ENCODE results near the gene CHCHD3. TPM values are rescaled to one million over a fixed set of nuclear protein-coding genes. Genes with fewer than 3 reads are reported as not detected.
A peak's percentile ranks its signal among the peaks of the same experiment; 100 is the strongest.
"Not testable (repeated sequence)": the region's sequence is repeated elsewhere in the genome, so short reads cannot be mapped to it uniquely, and the experiment has no call there.

Gene CHCHD3
- total RNA-seq, 1 experiment from 2014 or later, result 192 TPM

DNA sequence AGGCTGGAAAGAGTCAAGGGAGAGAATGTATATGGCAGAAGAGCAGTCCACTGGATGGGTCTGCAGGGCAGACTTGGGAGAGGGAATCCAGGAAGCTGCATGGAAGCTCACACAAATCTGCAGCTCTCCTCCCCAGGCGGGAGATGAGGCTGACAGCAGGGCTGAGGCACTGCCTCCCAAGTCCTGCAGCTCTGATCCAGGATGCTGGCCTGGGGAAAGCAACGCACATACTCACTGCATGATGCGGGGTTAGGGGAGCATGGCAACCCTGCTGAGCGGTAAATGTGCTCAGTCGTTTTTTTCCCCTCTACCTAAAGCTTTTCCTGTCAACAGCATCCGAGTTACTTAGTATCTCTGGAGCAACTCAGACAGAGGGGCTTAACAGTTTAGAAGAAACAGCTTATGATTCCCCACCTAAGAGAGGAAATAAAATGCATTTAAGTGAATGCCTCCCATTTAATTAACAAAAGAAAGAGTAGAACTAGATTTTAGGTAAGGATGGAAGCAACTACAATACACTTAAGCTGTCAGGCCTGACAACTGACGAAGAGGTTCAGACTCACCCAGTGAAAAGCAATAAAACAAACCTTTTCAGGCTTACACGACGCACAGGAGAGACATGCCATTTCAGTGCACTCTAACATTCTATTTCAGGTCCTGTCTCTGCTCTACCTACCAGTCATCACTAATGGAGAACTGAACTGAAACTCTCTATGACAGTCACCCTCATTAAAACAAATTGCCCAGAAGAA, 37.0 kb downstream of the CHCHD3 start:
- Histone ChIP-seq H3K36me3 (peaks cover 4% of the 10 kb centered on the region), H3K9me3 (replicated peaks) (no peaks in the 10 kb centered on the region), H3K4me1 (no peaks in the 10 kb centered on the region), H3K27ac (no peak overlapping the region), H3K4me3 (no peak overlapping the region), H3K27me3 (no peaks in the 10 kb centered on the region)
- DNase-seq, result no peak

GRCh38 chr7:133040674-133041073, 41.2 kb downstream of the CHCHD3 start:
- Histone ChIP-seq H3K4me1 (no peaks in the 10 kb centered on the region), H3K4me3 (no peak overlapping the region), H3K9me3 (replicated peaks) (no peaks in the 10 kb centered on the region; the same call in 1 of the 2 replicates), H3K27me3 (no peaks in the 10 kb centered on the region), H3K27ac (no peak overlapping the region), H3K36me3 (0 out of 2 replicates have a peak, but pooled peaks cover 2% of the 10 kb centered on the region)
- no peak for DNase-seq

GRCh38 chr7:133040178-133040577, 41.7 kb downstream of the CHCHD3 start:
- Histone ChIP-seq H3K4me1 (no peaks in the 10 kb centered on the region), H3K27me3 (no peaks in the 10 kb centered on the region), H3K4me3 (no peak overlapping the region), H3K36me3 (0 out of 2 replicates have a peak, but pooled peaks cover 2% of the 10 kb centered on the region), H3K9me3 (replicated peaks) (no peaks in the 10 kb centered on the region; the same call in 1 of the 2 replicates), H3K27ac (no peak overlapping the region)
- DNase-seq, result no peak

GRCh38 chr7:133039614-133040013, 42.3 kb downstream of the CHCHD3 start:
- no peak for DNase-seq
- no peak overlapping the region for H3K4me3 ChIP-seq

GRCh38 chr7:133036289-133036688, 45.6 kb downstream of the CHCHD3 start:
- Histone ChIP-seq H3K9me3 (replicated peaks) (no peaks in the 10 kb centered on the region; the same call in 1 of the 2 replicates), H3K4me3 (no peak overlapping the region), H3K4me1 (no peaks in the 10 kb centered on the region), H3K27ac (no peak overlapping the region), H3K27me3 (no peaks in the 10 kb centered on the region), H3K36me3 (peaks cover 11% of the 10 kb centered on the region)
- DNase-seq, result no peak

More at GRCh38 chr7:133039614-133040013, 42.3 kb downstream of the CHCHD3 start:
- H3K36me3 ChIP-seq, result 0 out of 2 replicates have a peak, but pooled peaks cover 2% of the 10 kb centered on the region
- no peaks in the 10 kb centered on the region for H3K27me3 ChIP-seq
- H3K4me1 ChIP-seq, result no peaks in the 10 kb centered on the region
- no peak overlapping the region for H3K27ac ChIP-seq
- no peaks in the 10 kb centered on the region; the same call in 1 of the 2 replicates for H3K9me3 ChIP-seq (replicated peaks)

DNA sequence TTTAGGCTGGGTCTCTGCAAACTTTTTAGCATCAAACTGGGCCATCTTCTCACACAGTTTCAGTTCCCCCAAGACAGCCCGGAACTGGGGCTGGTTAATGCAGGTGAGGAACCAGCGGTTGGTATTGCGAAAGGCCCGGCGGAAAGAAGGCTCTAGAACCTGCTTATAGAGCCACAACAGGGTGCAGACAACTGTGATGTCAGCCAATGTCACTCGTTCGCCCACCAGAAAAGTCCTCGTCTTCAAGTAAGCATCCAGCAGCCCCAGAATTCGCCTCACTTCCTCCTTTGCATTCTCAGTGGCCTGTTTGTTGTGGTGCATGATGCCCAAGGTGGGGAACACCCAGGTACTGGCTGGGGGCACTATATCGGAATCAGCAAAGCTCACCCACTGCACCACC, 46.6 kb downstream of the CHCHD3 start:
- not testable (repeated sequence) for H3K4me3 ChIP-seq; H3K4me1 ChIP-seq; H3K9me3 ChIP-seq (replicated peaks); DNase-seq; H3K27me3 ChIP-seq; H3K27ac ChIP-seq
- H3K36me3 ChIP-seq, result peaks cover 11% of the 10 kb centered on the region

- no peak for DNase-seq
- peaks cover 5% of the 10 kb centered on the region; the same call in 1 of the 2 replicates for H3K9me3 ChIP-seq (replicated peaks)
- no peaks in the 10 kb centered on the region for H3K4me1 ChIP-seq
- peaks cover 9% of the 10 kb centered on the region for H3K36me3 ChIP-seq
- H3K4me3 ChIP-seq, result no peak overlapping the region
- H3K27ac ChIP-seq, result no peak overlapping the region
- no peaks in the 10 kb centered on the region for H3K27me3 ChIP-seq
These were observed 51.5 kb downstream of the CHCHD3 start for GRCh38 chr7:133030346-133030745.

- no peaks in the 10 kb centered on the region for H3K27me3 ChIP-seq
- peaks cover 5% of the 10 kb centered on the region; the same call in 1 of the 2 replicates for H3K9me3 ChIP-seq (replicated peaks)
- no peaks in the 10 kb centered on the region for H3K4me1 ChIP-seq
- peaks cover 9% of the 10 kb centered on the region for H3K36me3 ChIP-seq
- H3K4me3 ChIP-seq, result no peak overlapping the region
- DNase-seq, result no peak
- no peak overlapping the region for H3K27ac ChIP-seq
These were observed 52.4 kb downstream of the CHCHD3 start for GRCh38 chr7:133029463-133029862.

- H3K4me3 ChIP-seq, result no peak overlapping the region
- H3K4me1 ChIP-seq, result no peaks in the 10 kb centered on the region
- peaks cover 5% of the 10 kb centered on the region; the same call in 1 of the 2 replicates for H3K9me3 ChIP-seq (replicated peaks)
- peaks cover 9% of the 10 kb centered on the region for H3K36me3 ChIP-seq
- no peaks in the 10 kb centered on the region for H3K27me3 ChIP-seq
- no peak for DNase-seq
- H3K27ac ChIP-seq, result no peak overlapping the region
These were observed 54.5 kb downstream of the CHCHD3 start for GRCh38 chr7:133027397-133027796.

DNA sequence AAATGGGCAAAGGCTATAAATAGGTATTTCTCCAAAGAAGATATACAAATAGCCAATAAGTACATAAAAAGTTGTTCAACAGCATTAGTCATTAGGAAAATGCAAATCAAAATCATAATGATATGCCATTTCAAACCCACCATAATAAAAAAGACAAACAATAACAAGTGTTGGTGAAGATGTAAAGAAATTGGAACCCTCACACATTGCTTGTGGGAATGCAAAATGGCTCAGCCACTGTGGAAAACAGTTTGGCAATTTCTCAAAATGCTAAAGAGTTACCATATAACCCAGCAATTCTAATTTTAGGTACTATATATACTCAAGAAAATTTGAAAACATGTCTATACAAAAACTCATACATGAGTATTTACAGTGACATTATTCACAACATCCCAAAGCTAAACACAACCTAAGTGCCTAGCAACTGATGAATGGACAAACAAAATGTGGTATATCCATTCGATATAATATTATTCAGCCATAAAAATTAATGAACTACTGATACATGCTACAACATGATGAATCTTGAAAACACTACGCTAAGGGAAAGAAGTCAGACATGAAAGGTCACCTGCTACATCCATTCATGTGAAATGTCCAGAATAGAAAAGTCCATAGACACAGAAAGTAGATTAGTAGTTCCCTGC, 55.6 kb downstream of the CHCHD3 start:
- Histone ChIP-seq H3K4me1 (no peaks in the 10 kb centered on the region), H3K27me3 (no peaks in the 10 kb centered on the region), H3K36me3 (peaks cover 6% of the 10 kb centered on the region), H3K27ac (no peak overlapping the region), H3K9me3 (replicated peaks) (peaks cover 5% of the 10 kb centered on the region; the same call in 1 of the 2 replicates), H3K4me3 (no peak overlapping the region)
- DNase-seq, result no peak

DNA sequence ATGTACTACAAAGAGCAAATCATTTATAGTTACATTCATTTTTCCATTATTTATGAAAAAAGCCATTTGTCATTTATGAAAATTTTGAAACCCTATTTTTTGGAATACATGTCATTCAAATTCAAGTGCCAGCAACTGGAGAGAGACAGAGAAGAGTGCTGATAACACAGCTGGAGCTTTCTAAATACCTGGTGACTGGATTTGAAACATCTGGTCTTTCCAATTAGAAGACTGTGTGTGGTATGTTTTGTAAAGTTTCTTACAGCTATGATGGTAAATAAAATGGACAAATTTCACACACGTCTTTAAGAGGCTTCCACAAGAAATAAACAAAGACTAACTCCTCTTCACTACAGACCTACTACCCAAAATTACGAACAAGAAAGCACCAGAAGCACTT, 56.8 kb downstream of the CHCHD3 start:
- Histone ChIP-seq H3K4me3 (no peak overlapping the region), H3K27ac (no peak overlapping the region), H3K9me3 (replicated peaks) (peaks cover 5% of the 10 kb centered on the region; the same call in 1 of the 2 replicates), H3K27me3 (no peaks in the 10 kb centered on the region), H3K36me3 (peaks cover 6% of the 10 kb centered on the region), H3K4me1 (no peaks in the 10 kb centered on the region)
- no peak for DNase-seq

GRCh38 chr7:133024596-133024995, 57.3 kb downstream of the CHCHD3 start:
- no peak for DNase-seq
- H3K4me1 ChIP-seq, result no peaks in the 10 kb centered on the region
- peaks cover 5% of the 10 kb centered on the region; the same call in 1 of the 2 replicates for H3K9me3 ChIP-seq (replicated peaks)
- H3K36me3 ChIP-seq, result peaks cover 6% of the 10 kb centered on the region
- no peak overlapping the region for H3K4me3 ChIP-seq
- H3K27ac ChIP-seq, result no peak overlapping the region
- H3K27me3 ChIP-seq, result no peaks in the 10 kb centered on the region

DNA sequence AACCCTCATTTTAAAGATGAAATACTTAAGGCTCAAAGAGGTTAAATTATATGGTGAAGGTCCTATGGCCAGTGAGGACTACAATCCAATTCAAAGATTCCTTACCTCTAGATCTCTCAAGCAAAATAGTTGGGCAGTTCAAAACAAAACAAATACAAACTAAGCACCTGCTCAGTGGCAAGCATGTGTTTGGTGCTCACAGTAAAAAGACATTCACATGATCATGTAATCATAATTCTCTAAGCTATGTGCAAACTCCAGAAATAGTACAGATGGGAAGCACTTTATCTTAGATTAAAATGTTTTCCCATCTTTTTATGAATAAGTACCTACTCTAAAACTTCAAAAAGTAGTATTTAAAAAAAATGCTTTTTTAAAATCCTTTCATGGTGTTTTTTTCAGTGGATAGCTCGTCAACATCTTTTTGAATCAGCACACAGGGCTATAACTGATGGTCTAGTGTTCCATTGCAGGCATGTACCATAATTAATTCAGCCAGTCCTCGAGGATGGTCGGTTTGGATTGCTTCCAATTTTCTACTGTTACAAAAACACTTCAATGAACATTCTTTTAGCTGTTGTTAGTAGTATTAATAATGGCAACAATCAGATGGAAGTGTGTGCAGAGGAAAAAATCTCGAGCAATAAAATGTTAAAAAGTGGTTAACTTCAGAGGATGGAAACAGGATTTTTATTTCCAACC, 58.4 kb downstream of the CHCHD3 start:
- H3K9me3 ChIP-seq (replicated peaks), result peaks cover 5% of the 10 kb centered on the region; the same call in 1 of the 2 replicates
- no peak overlapping the region for H3K27ac ChIP-seq
- DNase-seq, result peak in 1 of 2 experiments; percentile 11
- no peaks in the 10 kb centered on the region for H3K27me3 ChIP-seq
- no peak overlapping the region for H3K4me3 ChIP-seq
- peaks cover 6% of the 10 kb centered on the region for H3K36me3 ChIP-seq
- no peaks in the 10 kb centered on the region for H3K4me1 ChIP-seq

DNA sequence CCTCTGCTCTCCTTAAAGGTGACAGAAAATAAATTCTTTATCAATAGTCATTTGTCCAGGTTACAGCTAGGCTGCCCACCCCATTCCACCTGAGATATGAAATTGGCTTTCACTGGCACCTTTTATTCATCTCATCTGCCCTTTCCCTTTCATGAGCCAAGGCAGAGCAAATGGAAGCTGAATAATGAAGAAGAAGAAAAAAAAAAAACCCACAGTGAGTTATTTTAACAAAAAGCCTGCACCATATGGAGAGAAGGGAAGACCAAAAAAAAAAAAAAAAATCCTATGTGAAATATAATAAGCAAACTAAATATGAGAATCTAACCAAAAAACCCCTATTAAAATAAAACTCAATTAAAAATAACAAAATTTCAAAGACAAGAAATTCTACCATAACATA, 59.2 kb downstream of the CHCHD3 start:
- Histone ChIP-seq H3K36me3 (peaks cover 6% of the 10 kb centered on the region), H3K4me3 (no peak overlapping the region), H3K4me1 (no peaks in the 10 kb centered on the region), H3K27ac (no peak overlapping the region), H3K27me3 (no peaks in the 10 kb centered on the region), H3K9me3 (replicated peaks) (peaks cover 5% of the 10 kb centered on the region; the same call in 1 of the 2 replicates)
- DNase-seq, result no peak

DNA sequence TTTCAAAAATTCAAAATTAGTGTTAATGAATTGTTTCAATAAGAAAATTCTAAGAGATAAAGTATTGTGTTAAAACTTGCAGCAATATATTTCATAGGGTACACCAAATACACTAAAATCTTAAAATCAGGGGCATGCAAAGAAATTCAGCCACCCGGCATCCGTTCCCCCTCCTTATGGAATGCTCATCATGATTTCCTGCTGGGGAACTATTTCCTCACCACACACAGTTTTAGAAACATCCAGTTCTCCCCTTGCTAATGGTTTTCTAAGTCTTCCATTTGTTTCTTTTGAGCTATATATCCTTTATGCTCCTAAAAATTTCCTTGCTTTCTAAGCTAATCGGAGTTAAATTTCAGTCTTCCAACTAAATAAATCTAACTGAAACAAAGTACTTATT, 60.7 kb downstream of the CHCHD3 start:
- H3K27ac ChIP-seq, result no peak overlapping the region
- no peaks in the 10 kb centered on the region for H3K27me3 ChIP-seq
- H3K36me3 ChIP-seq, result peaks cover 6% of the 10 kb centered on the region
- H3K4me1 ChIP-seq, result no peaks in the 10 kb centered on the region
- peaks cover 4% of the 10 kb centered on the region; the same call in 1 of the 2 replicates for H3K9me3 ChIP-seq (replicated peaks)
- H3K4me3 ChIP-seq, result no peak overlapping the region
- no peak for DNase-seq

Data from SJCRH30 (cell line).